ENCODE results near the gene YBX2.

DNA sequence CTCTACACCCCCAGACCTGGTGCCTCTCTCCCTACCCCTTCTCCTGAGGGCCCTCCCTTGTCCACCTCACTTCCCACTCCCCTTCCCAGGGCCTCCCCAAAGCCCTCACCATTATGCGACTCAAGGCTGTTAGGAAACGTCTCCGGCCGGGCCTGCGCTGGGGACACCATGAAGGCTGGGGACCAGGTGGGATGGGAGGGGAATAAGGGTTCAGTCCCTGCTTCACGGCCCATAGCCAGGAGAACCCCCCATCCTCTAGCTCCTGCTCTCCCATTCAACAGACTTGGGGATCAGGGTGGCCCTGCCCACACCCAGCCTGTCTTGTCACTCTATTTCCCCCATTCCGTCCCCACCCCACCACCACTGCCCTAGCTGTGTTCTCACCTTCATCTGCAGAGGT is 32.6 kb upstream of the YBX2 start:
- TF ChIP-seq HDGF (IDR thresholded peaks at IDR 0.05; ENCODE audit: borderline replicate concordance) (no peak), ELF4 (IDR thresholded peaks at IDR 0.05) (no peak), FOXK2 (IDR thresholded peaks at IDR 0.05) (no peak), ZNF384 (IDR thresholded peaks at IDR 0.05) (no peak), SUZ12 (IDR thresholded peaks at IDR 0.05) (no peak), NFRKB (IDR thresholded peaks at IDR 0.05) (no peak)

All from HEK293T (cell line).